Measurements from ENCODE around the gene HBS1L. TPM values are rescaled to one million over a fixed set of nuclear protein-coding genes. Genes with fewer than 3 reads are reported as not detected.

The HBS1L gene
- total RNA-seq, 1 experiment from 2014 or later: 81.2 TPM

DNA sequence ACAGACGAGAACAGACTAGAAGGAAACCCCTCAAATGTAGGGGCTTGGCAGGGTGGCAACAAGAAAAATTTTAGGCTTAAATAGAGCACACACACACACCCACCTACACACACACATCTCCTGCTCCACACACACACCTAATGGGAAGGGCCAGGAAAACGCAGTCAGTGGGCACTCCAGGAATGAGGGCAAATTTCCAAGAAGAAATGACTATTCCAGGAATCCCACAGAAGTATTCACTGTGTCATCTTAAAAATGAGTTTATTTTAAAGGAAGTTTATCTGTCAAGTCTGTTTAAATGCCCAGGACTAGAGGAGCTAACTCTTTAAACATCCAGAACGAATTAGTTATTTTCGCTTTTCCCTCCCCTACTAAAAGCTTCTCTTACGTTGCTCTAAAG lies 117.7 kb downstream of the HBS1L start:
- Mint-ChIP-seq H3K9me3 (ENCODE audit: unreplicated experiment) (no peaks in the 10 kb centered on the region), H3K27me3 (ENCODE audit: insufficient read depth, unreplicated experiment) (no peaks in the 10 kb centered on the region), H3K4me3 (ENCODE audit: unreplicated experiment) (no peak overlapping the region), H3K36me3 (ENCODE audit: insufficient read depth, unreplicated experiment) (no peaks in the 10 kb centered on the region), H3K27ac (ENCODE audit: unreplicated experiment) (no peak overlapping the region), H3K4me1 (ENCODE audit: low read depth, unreplicated experiment) (no peaks in the 10 kb centered on the region)
- TF ChIP-seq, protein P1, sequence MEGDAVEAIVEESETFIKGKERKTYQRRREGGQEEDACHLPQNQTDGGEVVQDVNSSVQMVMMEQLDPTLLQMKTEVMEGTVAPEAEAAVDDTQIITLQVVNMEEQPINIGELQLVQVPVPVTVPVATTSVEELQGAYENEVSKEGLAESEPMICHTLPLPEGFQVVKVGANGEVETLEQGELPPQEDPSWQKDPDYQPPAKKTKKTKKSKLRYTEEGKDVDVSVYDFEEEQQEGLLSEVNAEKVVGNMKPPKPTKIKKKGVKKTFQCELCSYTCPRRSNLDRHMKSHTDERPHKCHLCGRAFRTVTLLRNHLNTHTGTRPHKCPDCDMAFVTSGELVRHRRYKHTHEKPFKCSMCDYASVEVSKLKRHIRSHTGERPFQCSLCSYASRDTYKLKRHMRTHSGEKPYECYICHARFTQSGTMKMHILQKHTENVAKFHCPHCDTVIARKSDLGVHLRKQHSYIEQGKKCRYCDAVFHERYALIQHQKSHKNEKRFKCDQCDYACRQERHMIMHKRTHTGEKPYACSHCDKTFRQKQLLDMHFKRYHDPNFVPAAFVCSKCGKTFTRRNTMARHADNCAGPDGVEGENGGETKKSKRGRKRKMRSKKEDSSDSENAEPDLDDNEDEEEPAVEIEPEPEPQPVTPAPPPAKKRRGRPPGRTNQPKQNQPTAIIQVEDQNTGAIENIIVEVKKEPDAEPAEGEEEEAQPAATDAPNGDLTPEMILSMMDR (IDR thresholded peaks at IDR 0.05; ENCODE audit: insufficient read depth in 1 of 2, low read depth in 1 of 2, low read length in 1 of 2, severe bottlenecking in 1 of 2, unreplicated experiment in 1 of 2): no peak
- ChIA-PET POLR2A (no interaction called here), CTCF (no interaction called here)
- no TSS peak for BruUV-seq (replicated peaks)
- no peak overlapping the region for H3K4me3 ChIP-seq (ENCODE audit: low read depth, low read length)
- DNase-seq: no peak
- no peaks in the 10 kb centered on the region for H3K36me3 ChIP-seq (ENCODE audit: control insufficient read depth, insufficient read depth, low read length)
- H3K4me1 ChIP-seq: peaks cover 7% of the 10 kb centered on the region; the same call in 1 of the 2 replicates
- no peaks in the 10 kb centered on the region for H3K27me3 ChIP-seq (replicated peaks; ENCODE audit: control insufficient read depth, insufficient read depth, low read length)
- no peaks in the 10 kb centered on the region for H3K9me3 ChIP-seq
- intact Hi-C loops (cut with micrococcal nuclease; ENCODE audit: unreplicated experiment): no loop called here

DNA sequence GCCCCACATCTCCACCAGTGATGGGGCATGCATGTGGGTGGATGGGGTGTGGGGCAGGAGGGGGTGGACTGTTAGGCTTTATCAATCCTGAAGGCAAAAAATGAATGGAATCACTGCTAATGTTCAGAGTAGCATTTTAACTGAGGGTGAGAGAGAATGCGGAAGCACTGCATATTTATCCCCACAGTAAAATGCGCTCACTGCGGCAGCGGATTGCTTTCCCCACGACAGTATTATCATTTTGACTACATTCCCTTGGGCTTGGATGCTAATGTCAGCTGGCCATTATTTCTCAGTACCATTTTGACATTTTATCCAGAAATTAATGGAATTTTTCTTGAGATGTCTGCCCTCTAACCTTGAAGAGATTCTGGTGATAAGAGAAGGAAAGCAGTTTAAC lies 118.1 kb downstream of the HBS1L start:
- Histone ChIP-seq H3K9me3 (no peaks in the 10 kb centered on the region), H3K4me3 (ENCODE audit: low read depth, low read length) (no peak overlapping the region), H3K36me3 (ENCODE audit: control insufficient read depth, insufficient read depth, low read length) (no peaks in the 10 kb centered on the region), H3K4me1 (peaks cover 7% of the 10 kb centered on the region; the same call in 1 of the 2 replicates), H3K27me3 (replicated peaks; ENCODE audit: control insufficient read depth, insufficient read depth, low read length) (no peaks in the 10 kb centered on the region)
- intact Hi-C loops (cut with micrococcal nuclease; ENCODE audit: unreplicated experiment): no loop called here
- Mint-ChIP-seq H3K9me3 (ENCODE audit: unreplicated experiment) (no peaks in the 10 kb centered on the region), H3K4me1 (ENCODE audit: low read depth, unreplicated experiment) (no peaks in the 10 kb centered on the region), H3K36me3 (ENCODE audit: insufficient read depth, unreplicated experiment) (no peaks in the 10 kb centered on the region), H3K27me3 (ENCODE audit: insufficient read depth, unreplicated experiment) (no peaks in the 10 kb centered on the region), H3K27ac (ENCODE audit: unreplicated experiment) (no peak overlapping the region), H3K4me3 (ENCODE audit: unreplicated experiment) (no peak overlapping the region)
- POLR2A ChIA-PET: no interaction called here
- TF ChIP-seq, protein P1 (IDR thresholded peaks at IDR 0.05; ENCODE audit: insufficient read depth in 1 of 2, low read depth in 1 of 2, low read length in 1 of 2, severe bottlenecking in 1 of 2, unreplicated experiment in 1 of 2): no peak
- DNase-seq: no peak
- CTCF ChIA-PET: no interaction called here
- no TSS peak for BruUV-seq (replicated peaks)

DNA sequence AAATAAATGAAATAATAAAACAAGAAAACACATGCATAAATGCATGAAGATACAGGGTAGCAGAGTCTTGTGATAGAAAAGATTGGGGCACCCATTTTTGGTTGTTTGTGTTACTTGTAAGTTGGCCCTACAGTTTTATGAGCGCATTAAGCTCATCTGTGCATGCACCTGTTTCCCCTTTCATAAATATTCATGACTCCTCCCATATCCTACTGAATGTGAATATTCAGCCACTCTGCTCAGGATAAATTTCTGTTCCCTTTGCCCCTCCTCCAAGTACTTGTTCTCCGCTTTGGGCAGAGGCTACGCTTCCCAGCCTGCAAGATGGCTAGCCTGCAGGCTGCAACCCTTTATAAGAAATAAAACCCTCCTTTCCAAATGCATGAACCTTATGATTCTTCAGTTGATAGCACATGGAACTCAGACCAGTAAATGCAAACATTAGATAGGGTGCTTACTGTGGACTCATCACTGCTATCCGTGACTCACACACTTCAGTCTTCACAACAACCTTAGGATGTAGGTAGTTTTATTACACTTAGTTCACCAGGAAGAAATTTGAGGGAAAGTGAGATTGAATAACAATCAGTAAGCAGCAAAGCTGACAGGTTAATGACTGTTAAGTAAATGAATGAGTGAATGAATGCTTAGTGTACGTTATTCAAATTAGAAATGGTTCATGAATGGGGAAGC lies 119.7 kb downstream of the HBS1L start:
- no peak overlapping the region for H3K27ac Mint-ChIP-seq (ENCODE audit: unreplicated experiment)
- H3K9me3 Mint-ChIP-seq (ENCODE audit: unreplicated experiment): no peaks in the 10 kb centered on the region
- no peaks in the 10 kb centered on the region for H3K9me3 ChIP-seq
- H3K36me3 Mint-ChIP-seq (ENCODE audit: insufficient read depth, unreplicated experiment): no peaks in the 10 kb centered on the region
- peaks cover 7% of the 10 kb centered on the region; the same call in 1 of the 2 replicates for H3K4me1 ChIP-seq
- no peak overlapping the region for H3K4me3 ChIP-seq (ENCODE audit: low read depth, low read length)
- no peaks in the 10 kb centered on the region for H3K27me3 ChIP-seq (replicated peaks; ENCODE audit: control insufficient read depth, insufficient read depth, low read length)
- POLR2A ChIA-PET: no interaction called here
- intact Hi-C loops (cut with micrococcal nuclease; ENCODE audit: unreplicated experiment): no loop called here
- no peaks in the 10 kb centered on the region for H3K27me3 Mint-ChIP-seq (ENCODE audit: insufficient read depth, unreplicated experiment)
- no TSS peak for BruUV-seq (replicated peaks)
- TF ChIP-seq, protein P1 (IDR thresholded peaks at IDR 0.05; ENCODE audit: insufficient read depth in 1 of 2, low read depth in 1 of 2, low read length in 1 of 2, severe bottlenecking in 1 of 2, unreplicated experiment in 1 of 2): no peak
- no peak overlapping the region for H3K4me3 Mint-ChIP-seq (ENCODE audit: unreplicated experiment)
- no peaks in the 10 kb centered on the region for H3K4me1 Mint-ChIP-seq (ENCODE audit: low read depth, unreplicated experiment)
- H3K36me3 ChIP-seq (ENCODE audit: control insufficient read depth, insufficient read depth, low read length): no peaks in the 10 kb centered on the region
- CTCF ChIA-PET: no interaction called here
- no peak for DNase-seq

Measured in Caco-2 (cell line).